Mucosa of descending colon (tissue), 3 donors: ENCODE data around the gene CELF4. TPM values are rescaled to one million over a fixed set of nuclear protein-coding genes. Genes with fewer than 3 reads are reported as not detected.

Experiments used
- ATAC-seq: fragments of 200-7000 bp; cut with Tn5 transposase; one replicate; pipeline ENCODE4 v1.9.1; 2020; ENCODE audit warnings: mild to moderate bottlenecking, moderate library complexity
- DNase-seq, 3 donors: peaks; one replicate each; pipeline ENCODE4 v3.0.0-alpha.2; 2020
- H3K36me3 ChIP-seq: fragments of 200-600 bp; one replicate; pipeline ENCODE4 v1.8.0; 2021; ENCODE audit warnings: low read depth, mild to moderate bottlenecking
- H3K4me1 ChIP-seq: fragments of 200-600 bp; one replicate; pipeline ENCODE4 v1.8.0; 2021; ENCODE audit warnings: low read depth, mild to moderate bottlenecking
- H3K4me3 ChIP-seq: fragments of 200-600 bp; one replicate; pipeline ENCODE4 v1.8.0; 2021; ENCODE audit warnings: mild to moderate bottlenecking
- H3K9me3 ChIP-seq: fragments of 200-600 bp; one replicate; pipeline ENCODE4 v1.8.0; 2021; ENCODE audit warnings: mild to moderate bottlenecking
- intact Hi-C, 2 donors: fragments of 100-400 bp; cut with DNase I in 1 of 2; cut with micrococcal nuclease in 1 of 2; formaldehyde crosslinking; loops; one replicate each; pipeline versions ENCODE4 v1.11.0 to v1.11.1; 2022; cut with DNase I, micrococcal nuclease
- total RNA-seq, 3 donors: library from RNA; stranded (reverse); fragmentation: NEBNext Ultra II Directional in 2 of 3; extraction: Animal tissue kit (Norgen Biotek cat#: 25700) in 2 of 3; gene quantifications; one replicate each; pipeline versions ENCODE4 v1.2.1 to v1.2.4, GENCODE V29; 2021 to 2023
- TF ChIP-seq, protein P1 (sequence below): fragments of 200-600 bp; IDR thresholded peaks from one replicate; pipeline ENCODE4 v1.8.0; 2022; ENCODE audit warnings: antibody characterized with exemption, mild to moderate bottlenecking
- donor health status: DM: no; HTN: no; CAD: no; lungs with moderate emphysema.
- donor health status: DM: no; HTN: no; CAD: no.
- donor health status: DM: no; HTN: yes; CAD: no.

CELF4 gene
- total RNA-seq, 3 donors from 2014 or later: 0.32 to 4.4 (median 0.72) TPM

DNA sequence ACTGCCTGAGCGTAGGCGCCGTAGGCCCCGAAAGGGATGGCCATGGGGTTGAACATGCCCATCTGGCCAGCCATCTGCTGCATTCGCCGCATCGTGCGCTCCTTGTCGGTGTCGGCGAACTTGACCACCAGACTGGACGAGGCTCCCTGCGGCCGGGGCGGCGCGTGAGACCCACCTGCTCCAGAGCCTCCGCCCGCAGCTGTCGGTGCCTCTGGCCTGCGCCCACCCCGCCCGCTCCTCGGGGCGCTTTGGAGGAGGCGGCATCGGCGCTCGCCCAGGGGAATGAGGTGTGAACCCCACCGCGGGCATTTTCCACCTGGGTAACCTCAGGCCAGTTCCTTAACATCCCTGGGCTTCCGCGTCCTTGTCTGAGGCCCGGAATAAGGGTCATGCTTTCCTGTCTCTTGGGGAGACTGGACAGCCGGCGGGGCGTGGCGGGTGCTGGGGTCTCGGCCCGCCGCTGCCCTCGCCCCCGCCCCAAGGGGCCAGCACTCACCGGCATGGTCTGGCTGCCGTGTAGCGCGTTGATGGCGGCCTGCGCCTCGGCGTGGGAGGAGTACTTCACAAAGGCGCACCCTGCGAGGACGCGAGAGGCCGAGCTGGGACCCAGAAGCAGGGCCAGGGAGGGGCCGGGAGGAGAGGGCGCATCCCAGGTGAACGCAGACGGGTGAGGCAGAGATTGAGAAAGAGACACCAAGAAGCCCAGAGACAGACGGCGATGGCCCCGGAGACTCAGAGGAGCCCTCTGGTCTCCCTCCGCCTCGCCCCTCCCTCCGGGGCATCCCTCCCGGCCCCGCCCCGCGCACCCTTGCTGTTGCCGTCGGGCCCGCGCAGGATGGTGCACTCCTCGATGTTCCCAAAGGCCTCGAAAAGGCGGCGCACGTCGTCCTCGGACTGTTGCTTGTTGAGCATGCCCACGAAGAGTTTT lies 291.0 kb downstream of the CELF4 start:
- no peak for DNase-seq
- intact Hi-C loops: no loop called here
- Histone ChIP-seq H3K9me3 (no peaks in the 10 kb centered on the region), H3K36me3 (no peaks in the 10 kb centered on the region), H3K4me1 (no peaks in the 10 kb centered on the region), H3K4me3 (no peak overlapping the region)
- no peak for ATAC-seq
- TF ChIP-seq, protein P1, sequence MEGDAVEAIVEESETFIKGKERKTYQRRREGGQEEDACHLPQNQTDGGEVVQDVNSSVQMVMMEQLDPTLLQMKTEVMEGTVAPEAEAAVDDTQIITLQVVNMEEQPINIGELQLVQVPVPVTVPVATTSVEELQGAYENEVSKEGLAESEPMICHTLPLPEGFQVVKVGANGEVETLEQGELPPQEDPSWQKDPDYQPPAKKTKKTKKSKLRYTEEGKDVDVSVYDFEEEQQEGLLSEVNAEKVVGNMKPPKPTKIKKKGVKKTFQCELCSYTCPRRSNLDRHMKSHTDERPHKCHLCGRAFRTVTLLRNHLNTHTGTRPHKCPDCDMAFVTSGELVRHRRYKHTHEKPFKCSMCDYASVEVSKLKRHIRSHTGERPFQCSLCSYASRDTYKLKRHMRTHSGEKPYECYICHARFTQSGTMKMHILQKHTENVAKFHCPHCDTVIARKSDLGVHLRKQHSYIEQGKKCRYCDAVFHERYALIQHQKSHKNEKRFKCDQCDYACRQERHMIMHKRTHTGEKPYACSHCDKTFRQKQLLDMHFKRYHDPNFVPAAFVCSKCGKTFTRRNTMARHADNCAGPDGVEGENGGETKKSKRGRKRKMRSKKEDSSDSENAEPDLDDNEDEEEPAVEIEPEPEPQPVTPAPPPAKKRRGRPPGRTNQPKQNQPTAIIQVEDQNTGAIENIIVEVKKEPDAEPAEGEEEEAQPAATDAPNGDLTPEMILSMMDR: no peak

DNA sequence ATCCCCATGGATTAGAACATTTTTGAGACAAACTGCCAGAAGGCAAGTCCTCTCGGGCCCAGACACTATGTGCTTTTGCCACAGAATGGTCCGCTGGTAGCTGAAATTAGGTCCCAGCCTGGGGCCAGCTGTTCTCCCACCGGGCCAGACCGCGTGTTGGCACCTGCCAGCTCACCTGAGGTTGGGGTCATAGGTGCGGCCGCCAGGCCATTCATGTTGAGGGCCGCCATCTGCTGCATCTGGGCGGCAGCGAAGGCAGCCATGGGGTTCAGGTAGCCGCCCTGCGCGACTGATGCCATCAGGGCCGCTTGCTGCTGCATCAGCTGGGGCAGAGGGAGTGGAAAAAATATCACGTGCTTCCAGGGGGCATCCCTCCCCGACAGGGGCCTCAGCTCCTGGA lies 292.8 kb downstream of the CELF4 start:
- no peaks in the 10 kb centered on the region for H3K4me1 ChIP-seq

DNA sequence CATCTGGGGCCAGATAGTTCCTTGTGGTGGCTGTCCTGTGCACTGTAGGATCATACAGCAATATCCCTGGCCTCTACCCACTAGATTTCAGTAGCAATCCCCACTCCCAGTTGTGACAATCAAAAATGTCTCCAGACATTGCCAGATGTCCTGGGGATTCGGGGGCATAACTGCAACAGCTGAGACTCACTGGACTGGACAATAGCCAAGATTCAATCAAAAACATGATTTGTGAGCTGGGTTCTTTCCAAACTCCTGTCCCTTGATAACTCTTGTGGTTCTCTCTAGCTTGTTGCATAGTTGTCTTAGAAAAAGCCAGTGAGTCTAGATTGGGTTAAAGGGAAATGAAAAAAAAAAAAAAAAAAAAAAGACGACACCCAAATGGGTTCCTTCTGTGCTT lies 293.4 kb downstream of the CELF4 start:
- no peaks in the 10 kb centered on the region for H3K9me3 ChIP-seq
- no peaks in the 10 kb centered on the region for H3K4me1 ChIP-seq
- H3K4me3 ChIP-seq: no peak overlapping the region
- no peaks in the 10 kb centered on the region for H3K36me3 ChIP-seq
- no peak for DNase-seq
- TF ChIP-seq, protein P1: no peak
- ATAC-seq: no peak
- intact Hi-C loops: no loop called here

More for the DNA sequence above, 292.8 kb downstream of the CELF4 start:
- H3K9me3 ChIP-seq: no peaks in the 10 kb centered on the region
- intact Hi-C loops: no loop called here
- DNase-seq: no peak
- H3K4me3 ChIP-seq: no peak overlapping the region
- H3K36me3 ChIP-seq: no peaks in the 10 kb centered on the region
- no peak for ATAC-seq
- TF ChIP-seq, protein P1: no peak

DNA sequence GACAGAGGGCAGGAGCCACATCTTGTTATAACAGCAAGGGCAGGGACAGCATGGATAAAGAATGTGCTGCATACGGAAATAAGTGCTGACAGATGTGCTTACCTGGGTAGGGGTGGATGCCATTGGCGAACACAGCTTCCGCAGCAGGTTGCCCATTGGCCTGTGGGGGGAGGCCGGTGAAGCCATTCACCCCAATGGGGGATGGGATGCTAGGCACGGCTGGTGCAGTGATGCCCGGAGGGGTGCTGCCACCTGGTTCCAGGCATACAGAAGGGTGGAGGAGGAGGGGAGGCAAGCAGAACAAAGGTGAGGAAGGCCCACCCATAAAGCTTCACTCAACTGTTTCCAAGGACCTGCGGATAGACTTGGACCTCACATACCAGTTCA lies 294.9 kb downstream of the CELF4 start:
- ATAC-seq (no peak), DNase-seq (no peak)
- Histone ChIP-seq H3K4me3 (no peak overlapping the region), H3K36me3 (no peaks in the 10 kb centered on the region), H3K9me3 (no peaks in the 10 kb centered on the region), H3K4me1 (no peaks in the 10 kb centered on the region)
- intact Hi-C loops: no loop called here
- TF ChIP-seq, protein P1: no peak

DNA sequence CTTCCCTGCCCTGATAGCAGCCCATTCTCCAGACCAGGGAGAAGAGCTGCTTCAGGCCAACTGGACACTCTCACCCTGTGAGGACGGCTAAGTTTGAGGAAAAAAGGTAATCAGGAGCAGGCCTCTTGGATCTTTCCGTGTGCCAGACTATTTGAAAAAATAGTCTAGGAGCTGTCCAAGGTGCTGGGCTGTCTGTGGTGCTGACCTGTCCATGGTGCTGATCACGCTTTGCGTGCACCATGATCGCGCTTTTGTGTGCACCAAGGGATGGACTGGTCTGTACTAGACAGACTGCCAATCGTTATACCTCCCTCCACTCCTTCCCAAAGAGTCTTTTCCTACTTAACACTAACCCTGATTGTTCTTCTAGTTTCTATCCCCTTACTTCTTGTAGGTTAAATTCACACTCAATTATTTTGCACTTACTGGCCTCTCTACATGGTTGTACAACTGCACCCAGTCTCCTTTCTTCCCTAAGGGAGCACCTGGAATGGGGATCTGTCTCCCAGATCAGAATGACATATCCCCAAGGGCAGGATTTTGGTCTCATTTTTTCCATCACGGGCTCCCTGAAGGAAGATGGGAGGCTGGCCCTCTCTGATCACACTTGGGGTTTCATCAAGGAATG lies 295.4 kb downstream of the CELF4 start:
- peak in 2 of 3 donors; percentile 36 to 81 for DNase-seq
- Histone ChIP-seq H3K9me3 (no peaks in the 10 kb centered on the region), H3K4me3 (no peak overlapping the region), H3K36me3 (no peaks in the 10 kb centered on the region), H3K4me1 (no peaks in the 10 kb centered on the region)
- ATAC-seq: peak; percentile 74
- TF ChIP-seq, protein P1: no peak
- intact Hi-C loops: no loop called here
